ENCODE results near the gene HS3ST6.
"Not testable (repeated sequence)": the region's sequence is repeated elsewhere in the genome, so short reads cannot be mapped to it uniquely, and the experiment has no call there.

- TF ChIP-seq POLR2A, CTCF (IDR thresholded peaks at IDR 0.05): not testable (repeated sequence)
Measured at GRCh38 chr16:1876066-1876465, 42.1 kb downstream of the HS3ST6 start.
